Measurements from ENCODE around the gene CTBP2.

GRCh38 chr10:125204400-125204799, 44.0 kb upstream of the CTBP2 start:
- TF ChIP-seq POLR2A (IDR thresholded peaks at IDR 0.05), result no peak
- TF ChIP-seq CTCF (IDR thresholded peaks at IDR 0.05 in 8 of 11, conservative IDR thresholded peaks at IDR 0.05 in 3 of 11), result no peak

Measured in spleen (tissue), 7 donors.